B cell (primary cell): Measurements from ENCODE around the gene AFG3L2.

Source experiments
- EZH2 ChIP-seq: IDR thresholded peaks from 2 replicates; pipeline ENCODE4 v1.6.1; 2012; ENCODE audit warnings: borderline replicate concordance, low read depth, mild to moderate bottlenecking, moderate library complexity, low read length; ENCODE audit not compliant: insufficient read depth, poor library complexity, severe bottlenecking
- TF ChIP-seq, protein P1 (sequence below): fragments of 200-600 bp; IDR thresholded peaks from one replicate; pipeline ENCODE4 v1.8.0; 2022; ENCODE audit warnings: antibody characterized with exemption, mild to moderate bottlenecking

DNA sequence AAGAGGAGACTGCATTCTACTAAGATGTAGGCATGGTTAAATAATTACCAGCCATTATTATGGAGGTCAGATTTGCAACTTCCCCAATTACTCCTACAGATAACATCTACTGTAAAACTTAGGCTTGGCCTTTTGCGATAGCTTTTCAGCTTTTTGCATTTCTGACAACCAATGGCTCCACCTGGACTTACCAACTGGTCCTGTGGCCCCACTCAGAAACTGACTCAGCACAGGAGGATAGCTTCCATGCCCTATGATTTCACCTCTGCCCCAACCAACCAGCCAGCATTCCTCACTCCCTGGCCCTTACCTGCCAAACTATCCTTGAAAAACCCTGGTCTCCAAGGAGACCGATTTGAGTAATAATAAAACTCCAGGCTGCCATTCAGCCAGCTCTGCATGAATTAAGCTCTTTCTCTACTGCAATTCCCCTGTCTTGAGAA is 40.8 kb downstream of the AFG3L2 start:
- TF ChIP-seq, protein P1, sequence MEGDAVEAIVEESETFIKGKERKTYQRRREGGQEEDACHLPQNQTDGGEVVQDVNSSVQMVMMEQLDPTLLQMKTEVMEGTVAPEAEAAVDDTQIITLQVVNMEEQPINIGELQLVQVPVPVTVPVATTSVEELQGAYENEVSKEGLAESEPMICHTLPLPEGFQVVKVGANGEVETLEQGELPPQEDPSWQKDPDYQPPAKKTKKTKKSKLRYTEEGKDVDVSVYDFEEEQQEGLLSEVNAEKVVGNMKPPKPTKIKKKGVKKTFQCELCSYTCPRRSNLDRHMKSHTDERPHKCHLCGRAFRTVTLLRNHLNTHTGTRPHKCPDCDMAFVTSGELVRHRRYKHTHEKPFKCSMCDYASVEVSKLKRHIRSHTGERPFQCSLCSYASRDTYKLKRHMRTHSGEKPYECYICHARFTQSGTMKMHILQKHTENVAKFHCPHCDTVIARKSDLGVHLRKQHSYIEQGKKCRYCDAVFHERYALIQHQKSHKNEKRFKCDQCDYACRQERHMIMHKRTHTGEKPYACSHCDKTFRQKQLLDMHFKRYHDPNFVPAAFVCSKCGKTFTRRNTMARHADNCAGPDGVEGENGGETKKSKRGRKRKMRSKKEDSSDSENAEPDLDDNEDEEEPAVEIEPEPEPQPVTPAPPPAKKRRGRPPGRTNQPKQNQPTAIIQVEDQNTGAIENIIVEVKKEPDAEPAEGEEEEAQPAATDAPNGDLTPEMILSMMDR: no peak
- TF ChIP-seq EZH2: no peak
